Right atrium auricular region (tissue), 2 donors: Measurements from ENCODE around the gene CRACR2B. TPM values are rescaled to one million over a fixed set of nuclear protein-coding genes. Genes with fewer than 3 reads are reported as not detected.

Source experiments
- DNase-seq: peaks from one replicate; pipeline ENCODE4 v3.0.0-alpha.2; 2019; ENCODE audit warnings: low spot score
- H3K27ac ChIP-seq, 2 donors: fragments of 200-600 bp; sonication (generic); 1 replicate in 1 of 2; 2 replicates in 1 of 2; pipeline ENCODE4 v1.5.1; 2016 to 2019
- H3K27me3 ChIP-seq, 2 donors: fragments of 200-600 bp; sonication (generic); one replicate each; pipeline versions ENCODE4 v1.5.1 to v1.6.0; 2017 to 2019
- H3K36me3 ChIP-seq: fragments of 200-600 bp; sonication (generic); one replicate; pipeline ENCODE4 v1.5.1; 2016
- H3K4me1 ChIP-seq, 2 donors: fragments of 200-600 bp; sonication (generic); one replicate each; pipeline versions ENCODE4 v1.5.1 to v1.6.0; 2017 to 2019
- H3K4me3 ChIP-seq, 2 donors: fragments of 200-600 bp; sonication (generic); 1 replicate in 1 of 2; 2 replicates in 1 of 2; pipeline ENCODE4 v1.5.1; 2017 to 2019; ENCODE audit warnings: mild to moderate bottlenecking in 1 of 2, moderate library complexity in 1 of 2
- H3K9me3 ChIP-seq, 2 donors: fragments of 200-600 bp; sonication (generic); one replicate each; pipeline ENCODE4 v1.5.1; 2019
- CTCF ChIP-seq, 2 donors: fragments of 200-600 bp; sonication (generic); IDR thresholded peaks; one replicate each; pipeline ENCODE4 v1.5.1; 2019; ENCODE audit warnings: antibody characterized with exemption in 2 of 2
- total RNA-seq, 2 donors: library from RNA; depleted of rRNA; stranded (reverse); fragments of >200 nt; gene quantifications; one replicate each; pipeline ENCODE4 v1.1.0, GENCODE V29; 2016

Gene CRACR2B
- total RNA-seq, 2 donors from 2014 or later = 15.6 to 29.7 TPM

GRCh38 chr11:855330-855674, 27.6 kb downstream of the CRACR2B start:
- TF ChIP-seq CTCF (IDR thresholded peaks at IDR 0.05) = no peak
- H3K4me3 ChIP-seq = no peak overlapping the region
- no peaks in the 10 kb centered on the region for H3K9me3 ChIP-seq
- H3K4me1 ChIP-seq = peaks cover 0 to 48% of the 10 kb centered on the region in 2 donors
- DNase-seq = no peak
- no peaks in the 10 kb centered on the region for H3K36me3 ChIP-seq
- no peaks in the 10 kb centered on the region for H3K27me3 ChIP-seq
- no peak overlapping the region for H3K27ac ChIP-seq

DNA sequence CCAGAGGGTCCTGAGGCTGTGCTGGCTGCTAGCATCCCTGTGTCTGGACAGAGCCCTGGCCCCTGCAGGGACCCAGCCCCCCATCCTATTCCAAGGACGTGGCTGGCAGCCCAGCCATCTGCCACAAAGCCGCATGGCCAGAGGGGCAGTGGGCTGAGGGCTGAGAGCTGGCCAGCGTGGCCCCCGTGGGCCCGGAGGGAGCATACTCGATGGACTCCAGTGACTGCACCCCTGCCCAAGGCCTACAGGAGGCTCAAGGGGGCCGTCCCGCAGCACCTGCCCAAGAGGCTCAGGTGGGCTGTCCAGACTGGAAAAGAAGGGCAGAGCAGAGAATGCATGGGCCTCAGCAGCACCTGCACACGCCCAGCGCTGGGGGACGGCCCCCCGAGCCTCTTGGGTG, 28.1 kb downstream of the CRACR2B start:
- no peaks in the 10 kb centered on the region for H3K9me3 ChIP-seq
- no peak overlapping the region for H3K4me3 ChIP-seq
- no peaks in the 10 kb centered on the region for H3K36me3 ChIP-seq
- DNase-seq = no peak
- H3K4me1 ChIP-seq = peaks cover 0 to 48% of the 10 kb centered on the region in 2 donors
- no peaks in the 10 kb centered on the region for H3K27me3 ChIP-seq
- TF ChIP-seq CTCF (IDR thresholded peaks at IDR 0.05) = no peak
- no peak overlapping the region for H3K27ac ChIP-seq

DNA sequence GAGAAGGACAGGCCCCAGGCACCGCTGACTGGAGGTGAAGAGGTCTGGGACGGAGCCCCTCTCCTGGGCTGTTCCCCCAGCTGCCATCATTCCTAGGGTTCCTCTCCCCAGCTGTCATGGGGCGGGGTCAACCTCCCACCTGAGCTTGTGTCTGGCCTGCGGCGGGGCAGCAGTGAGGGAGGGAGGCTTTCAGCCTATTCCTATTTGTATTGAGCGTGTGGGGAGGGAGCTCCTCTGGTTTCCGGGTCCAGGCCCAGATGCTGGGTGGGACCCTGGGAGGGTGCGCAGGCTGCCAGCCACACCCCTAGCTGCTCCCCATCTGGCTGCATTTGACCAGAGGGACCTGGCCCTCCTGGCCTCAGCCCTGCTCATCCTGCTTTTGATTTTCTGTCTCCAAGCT, 28.7 kb downstream of the CRACR2B start:
- H3K4me1 ChIP-seq = peaks cover 0 to 46% of the 10 kb centered on the region in 2 donors

GRCh38 chr11:858053-858761, 30.5 kb downstream of the CRACR2B start:
- Histone ChIP-seq H3K4me1 (peaks cover 0 to 55% of the 10 kb centered on the region in 2 donors), H3K27me3 (no peaks in the 10 kb centered on the region), H3K36me3 (no peaks in the 10 kb centered on the region), H3K9me3 (no peaks in the 10 kb centered on the region), H3K4me3 (no peak overlapping the region), H3K27ac (no peak overlapping the region)
- no peak for TF ChIP-seq CTCF (IDR thresholded peaks at IDR 0.05)
- no peak for DNase-seq

More for the DNA sequence above, 28.7 kb downstream of the CRACR2B start:
- Histone ChIP-seq H3K4me3 (no peak overlapping the region), H3K36me3 (no peaks in the 10 kb centered on the region), H3K27ac (no peak overlapping the region), H3K9me3 (no peaks in the 10 kb centered on the region), H3K27me3 (no peaks in the 10 kb centered on the region)
- no peak for TF ChIP-seq CTCF (IDR thresholded peaks at IDR 0.05)
- no peak for DNase-seq

- Histone ChIP-seq H3K36me3 (peaks cover 2% of the 10 kb centered on the region), H3K4me1 (peaks cover 0 to 55% of the 10 kb centered on the region in 2 donors), H3K4me3 (no peak overlapping the region), H3K9me3 (no peaks in the 10 kb centered on the region), H3K27me3 (no peaks in the 10 kb centered on the region), H3K27ac (no peak overlapping the region)
- TF ChIP-seq CTCF (IDR thresholded peaks at IDR 0.05) = no peak
- no peak for DNase-seq
Observed at GRCh38 chr11:858762-859339, 31.1 kb downstream of the CRACR2B start.
